ENCODE measurements around the gene AGXT. TPM values are rescaled to one million over a fixed set of nuclear protein-coding genes. Genes with fewer than 3 reads are reported as not detected.

The AGXT gene
- total RNA-seq, 1 experiment from 2014 or later: 0.16 TPM

GRCh38 chr2:240876035-240876474 lies 7.4 kb downstream of the AGXT start:
- DNase-seq (ENCODE audit: low read depth, low spot score): no peak
- in situ Hi-C loops (cut with HindIII; ENCODE audit: low pct_unique_long_range_greater_than_20kb, low sequenced_read_pairs): no loop called here

- no peak for DNase-seq (ENCODE audit: low read depth, low spot score)
- in situ Hi-C loops (cut with HindIII; ENCODE audit: low pct_unique_long_range_greater_than_20kb, low sequenced_read_pairs): no loop called here
Observed at GRCh38 chr2:240876475-240877251, 8.0 kb downstream of the AGXT start.

- DNase-seq (ENCODE audit: low read depth, low spot score): no peak
- in situ Hi-C loops (cut with HindIII; ENCODE audit: low pct_unique_long_range_greater_than_20kb, low sequenced_read_pairs): no loop called here
Observed at GRCh38 chr2:240877460-240878340, 9.1 kb downstream of the AGXT start.

- in situ Hi-C loops (cut with HindIII; ENCODE audit: low pct_unique_long_range_greater_than_20kb, low sequenced_read_pairs): no loop called here
- DNase-seq (ENCODE audit: low read depth, low spot score): no peak
Observed at GRCh38 chr2:240878341-240878936, 9.8 kb downstream of the AGXT start.

- no peak for DNase-seq (ENCODE audit: low read depth, low spot score)
- in situ Hi-C loops (cut with HindIII; ENCODE audit: low pct_unique_long_range_greater_than_20kb, low sequenced_read_pairs): no loop called here
Observed at GRCh38 chr2:240879105-240879504, 10.5 kb downstream of the AGXT start.

GRCh38 chr2:240881913-240882312 lies 13.3 kb downstream of the AGXT start:
- DNase-seq (ENCODE audit: low read depth, low spot score): no peak
- in situ Hi-C loops (cut with HindIII; ENCODE audit: low pct_unique_long_range_greater_than_20kb, low sequenced_read_pairs): no loop called here

GRCh38 chr2:240884221-240884620 lies 15.6 kb downstream of the AGXT start:
- in situ Hi-C loops (cut with HindIII; ENCODE audit: low pct_unique_long_range_greater_than_20kb, low sequenced_read_pairs): no loop called here
- DNase-seq (ENCODE audit: low read depth, low spot score): no peak

GRCh38 chr2:240884745-240885144 lies 16.1 kb downstream of the AGXT start:
- in situ Hi-C loops (cut with HindIII; ENCODE audit: low pct_unique_long_range_greater_than_20kb, low sequenced_read_pairs): no loop called here
- DNase-seq (ENCODE audit: low read depth, low spot score): no peak

GRCh38 chr2:240885566-240885965 lies 16.9 kb downstream of the AGXT start:
- DNase-seq (ENCODE audit: low read depth, low spot score): no peak
- in situ Hi-C loops (cut with HindIII; ENCODE audit: low pct_unique_long_range_greater_than_20kb, low sequenced_read_pairs): no loop called here

- in situ Hi-C loops (cut with HindIII; ENCODE audit: low pct_unique_long_range_greater_than_20kb, low sequenced_read_pairs): no loop called here
Observed at GRCh38 chr2:240886023-240886565, 17.5 kb downstream of the AGXT start.

GRCh38 chr2:240886678-240887609 lies 18.3 kb downstream of the AGXT start:
- in situ Hi-C loops (cut with HindIII; ENCODE audit: low pct_unique_long_range_greater_than_20kb, low sequenced_read_pairs): no loop called here
- DNase-seq (ENCODE audit: low read depth, low spot score): no peak

More at GRCh38 chr2:240886023-240886565, 17.5 kb downstream of the AGXT start:
- no peak for DNase-seq (ENCODE audit: low read depth, low spot score)

- in situ Hi-C loops (cut with HindIII; ENCODE audit: low pct_unique_long_range_greater_than_20kb, low sequenced_read_pairs): no loop called here
- no peak for DNase-seq (ENCODE audit: low read depth, low spot score)
Observed at GRCh38 chr2:240887631-240888030, 19.0 kb downstream of the AGXT start.

- in situ Hi-C loops (cut with HindIII; ENCODE audit: low pct_unique_long_range_greater_than_20kb, low sequenced_read_pairs): no loop called here
- no peak for DNase-seq (ENCODE audit: low read depth, low spot score)
Observed at GRCh38 chr2:240888130-240888889, 19.7 kb downstream of the AGXT start.

- in situ Hi-C loops (cut with HindIII; ENCODE audit: low pct_unique_long_range_greater_than_20kb, low sequenced_read_pairs): no loop called here
- no peak for DNase-seq (ENCODE audit: low read depth, low spot score)
Observed at GRCh38 chr2:240888890-240889573, 20.4 kb downstream of the AGXT start.

GRCh38 chr2:240889601-240890560 lies 21.3 kb downstream of the AGXT start:
- in situ Hi-C loops (cut with HindIII; ENCODE audit: low pct_unique_long_range_greater_than_20kb, low sequenced_read_pairs): no loop called here
- no peak for DNase-seq (ENCODE audit: low read depth, low spot score)

Data from SK-MEL-5 (cell line).